ENCODE measurements around the gene HOXA10. TPM values are rescaled to one million over a fixed set of nuclear protein-coding genes. Genes with fewer than 3 reads are reported as not detected.

Gene HOXA10
- total RNA-seq, 4 donors from 2014 or later: 4.0 TPM; not detected in 3

DNA sequence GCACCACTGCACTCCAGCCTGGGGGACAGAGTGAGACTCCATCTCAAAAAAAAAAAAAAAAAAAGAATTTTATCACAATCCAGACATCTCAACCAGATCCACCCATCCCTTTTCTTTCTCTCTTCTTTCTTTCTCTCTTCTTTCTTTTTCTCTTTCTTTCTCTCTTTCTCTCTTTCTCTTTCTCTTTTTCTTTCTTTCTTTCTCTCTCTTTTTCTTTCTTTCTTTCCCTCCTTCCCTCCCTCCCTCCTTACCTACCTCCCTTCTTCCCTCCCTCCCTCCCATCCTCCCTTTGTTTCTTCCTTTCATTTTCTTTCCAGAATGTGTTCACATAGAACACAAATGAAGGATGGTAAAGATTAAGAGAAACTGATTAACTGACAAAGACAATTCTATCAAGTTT, 43.8 kb upstream of the HOXA10 start:
- Histone ChIP-seq H3K4me1 (peaks cover 6 to 14% of the 10 kb centered on the region in 2 donors), H3K4me3 (replicated peaks in 1 of 3) (no peak overlapping the region), H3K27me3 (peaks cover 43% of the 10 kb centered on the region), H3K27ac (no peak overlapping the region), H3K9me3 (no peaks in the 10 kb centered on the region), H3K36me3 (no peaks in the 10 kb centered on the region)
- TF ChIP-seq CTCF (IDR thresholded peaks at IDR 0.05) (no peak), POLR2A (IDR thresholded peaks at IDR 0.05) (no peak)
- no peak for DNase-seq
- intact Hi-C loops (cut with DNase I): no loop called here

DNA sequence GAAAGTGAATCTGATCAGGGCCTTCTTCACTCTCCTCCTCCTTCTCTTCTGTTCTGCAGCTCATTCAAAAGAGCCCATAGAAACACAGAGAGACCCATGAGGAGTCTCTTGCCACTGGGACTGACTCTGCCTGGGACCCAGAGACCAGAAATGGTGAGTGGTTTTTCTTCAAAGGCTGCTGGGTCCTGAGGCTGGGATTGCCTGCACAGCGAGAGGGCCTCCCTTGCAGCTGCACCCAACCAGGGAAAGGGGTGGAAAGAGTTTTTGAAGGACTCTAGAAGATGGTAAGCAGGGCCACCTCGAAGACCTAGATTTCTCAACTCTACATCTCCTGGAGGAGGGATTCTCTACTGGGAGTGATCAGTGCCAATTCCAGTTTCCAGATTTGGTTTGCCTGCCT, 41.2 kb upstream of the HOXA10 start:
- DNase-seq: no peak
- no peaks in the 10 kb centered on the region for H3K36me3 ChIP-seq
- no peak overlapping the region for H3K4me3 ChIP-seq (replicated peaks in 1 of 3)
- no peak overlapping the region for H3K27ac ChIP-seq
- intact Hi-C loops (cut with DNase I): no loop called here
- H3K4me1 ChIP-seq: peaks cover 10 to 18% of the 10 kb centered on the region in 2 donors
- H3K27me3 ChIP-seq: peaks cover 49% of the 10 kb centered on the region
- TF ChIP-seq POLR2A (IDR thresholded peaks at IDR 0.05): no peak
- no peak for TF ChIP-seq CTCF (IDR thresholded peaks at IDR 0.05)
- 88 to 93% methylated on average over 2 of the region's 2 CpGs for WGBS, 2 donors
- no peaks in the 10 kb centered on the region for H3K9me3 ChIP-seq

DNA sequence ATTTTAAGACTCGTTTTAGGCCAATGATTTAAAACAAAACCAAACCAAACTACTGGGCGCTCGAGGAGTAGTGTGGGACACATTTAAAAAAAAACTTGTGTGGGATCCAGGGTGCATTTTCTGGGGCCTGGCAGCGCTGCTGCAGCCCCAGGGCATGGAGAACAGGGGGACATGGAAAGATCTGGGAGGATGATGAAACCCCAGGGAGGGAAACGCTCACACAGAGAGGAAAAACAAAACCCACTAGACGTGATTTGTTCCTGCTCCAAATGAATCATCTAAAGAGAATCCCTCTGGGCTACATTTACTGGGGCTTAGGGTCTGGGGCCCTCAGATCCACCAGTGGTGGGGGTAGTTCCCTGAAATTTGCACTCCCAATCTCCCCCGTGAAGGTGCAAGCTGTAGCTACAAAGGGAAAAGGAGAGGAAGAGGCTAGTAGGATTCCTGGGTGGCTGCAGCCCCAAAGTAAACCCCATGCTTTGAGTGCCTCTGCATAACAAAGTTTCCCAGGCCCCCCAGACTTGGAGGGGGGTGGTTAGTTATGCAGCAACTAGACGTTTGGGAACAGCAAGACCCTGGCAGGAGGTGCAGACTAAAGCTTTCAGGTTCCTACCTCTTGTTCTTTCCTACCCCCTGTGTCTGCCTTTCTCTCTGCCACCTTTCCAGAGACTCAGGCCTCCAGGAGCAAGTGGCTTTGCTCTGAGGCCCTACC, 40.3 kb upstream of the HOXA10 start:
- no peak for DNase-seq
- Histone ChIP-seq H3K36me3 (no peaks in the 10 kb centered on the region), H3K9me3 (no peaks in the 10 kb centered on the region), H3K27ac (no peak overlapping the region), H3K4me3 (replicated peaks in 1 of 3) (no peak overlapping the region), H3K4me1 (peaks cover 10 to 18% of the 10 kb centered on the region in 2 donors), H3K27me3 (peaks cover 44% of the 10 kb centered on the region)
- intact Hi-C loops (cut with DNase I): no loop called here
- no peak for TF ChIP-seq CTCF (IDR thresholded peaks at IDR 0.05)
- no peak for TF ChIP-seq POLR2A (IDR thresholded peaks at IDR 0.05)
- WGBS, 2 donors: 56 to 61% methylated on average over 8 of the region's 8 CpGs

GRCh38 chr7:27213433-27214238, 39.5 kb upstream of the HOXA10 start:
- 26 to 38% methylated on average over 15 to 17 of the region's 50 CpGs for WGBS, 2 donors
- DNase-seq: no peak
- peaks cover 47% of the 10 kb centered on the region for H3K27me3 ChIP-seq

More at GRCh38 chr7:27213433-27214238, 39.5 kb upstream of the HOXA10 start:
- TF ChIP-seq POLR2A (IDR thresholded peaks at IDR 0.05): no peak
- no peak for TF ChIP-seq CTCF (IDR thresholded peaks at IDR 0.05)
- intact Hi-C loops (cut with DNase I): no loop called here
- no peak overlapping the region for H3K4me3 ChIP-seq (replicated peaks in 1 of 3)
- H3K36me3 ChIP-seq: no peaks in the 10 kb centered on the region
- no peak overlapping the region for H3K27ac ChIP-seq
- H3K4me1 ChIP-seq: peaks cover 10 to 18% of the 10 kb centered on the region in 2 donors
- no peaks in the 10 kb centered on the region for H3K9me3 ChIP-seq

All from thyroid gland (tissue), 4 donors.